Body of pancreas (tissue), 4 donors: ENCODE results near the gene ZNRF4. TPM values are rescaled to one million over a fixed set of nuclear protein-coding genes. Genes with fewer than 3 reads are reported as not detected.

ENCODE experiments used
- ATAC-seq: fragments of 150-250 bp; one replicate; pipeline ENCODE4 v1.9.1; 2016
- DNase-seq, 4 donors: peaks; one replicate each; pipeline ENCODE4 v3.0.0-alpha.2; 2019
- H3K27ac ChIP-seq, 4 donors: fragments of 200-600 bp; sonication (generic); 1 replicate in 3 of 4; 2 replicates in 1 of 4; pipeline versions ENCODE4 v1.5.1 to v1.6.1; 2016 to 2019; ENCODE audit warnings: mild to moderate bottlenecking in 1 of 4, mixed read lengths in 1 of 4, moderate library complexity in 1 of 4
- H3K27me3 ChIP-seq, 2 donors: fragments of 200-600 bp; sonication (generic); one replicate each; pipeline ENCODE4 v1.6.0; 2016; ENCODE audit warnings: mild to moderate bottlenecking in 1 of 2
- H3K36me3 ChIP-seq, 2 donors: fragments of 200-600 bp; sonication (generic); replicated peaks in 1 of 2; 2 replicates each; pipeline ENCODE4 v1.5.1; 2016; ENCODE audit warnings: low read depth in 2 of 2; ENCODE audit not compliant: insufficient read depth in 1 of 2
- H3K4me1 ChIP-seq: fragments of 200-600 bp; sonication (generic); one replicate; pipeline ENCODE4 v1.6.0; 2016
- H3K4me3 ChIP-seq, 2 donors: fragments of 200-600 bp; sonication (generic); 1 replicate in 1 of 2; 2 replicates in 1 of 2; pipeline ENCODE4 v1.5.1; 2016 to 2019
- H3K9me3 ChIP-seq, 3 donors: fragments of 200-600 bp; sonication (generic); 1 replicate in 2 of 3; 2 replicates in 1 of 3; pipeline ENCODE4 v1.5.1; 2016
- POLR2A ChIP-seq, 3 donors: fragments of 450-650 bp; IDR thresholded peaks; one replicate each; pipeline ENCODE4 v1.6.1; 2016; ENCODE audit warnings: antibody characterized with exemption in 3 of 3, mild to moderate bottlenecking in 2 of 3
- WGBS, 2 donors: methylation state at CpG; one replicate each; pipeline ENCODE4 v1.1.5; 2017; 5-methylcytosine and 5-hydroxymethylcytosine counted together
- intact Hi-C: fragments of 100-400 bp; cut with DNase I; formaldehyde crosslinking; loops from one replicate; pipeline ENCODE4 v1.15.1; 2023
- total RNA-seq, 2 donors: library from RNA; depleted of rRNA; stranded (reverse); fragments of >200 nt; gene quantifications; one replicate each; pipeline ENCODE4 v1.1.0, GENCODE V29; 2016
- TF ChIP-seq, protein P1 (sequence below), 7 experiments: fragments of 450-650 bp in 4 of 7; fragments of 200-600 bp in 3 of 7; sonication (generic) in 3 of 7; IDR thresholded peaks; one replicate each; pipeline ENCODE4 v1.5.1; 2016 to 2019; ENCODE audit warnings: antibody characterized with exemption in 7 of 7

Gene ZNRF4
- total RNA-seq, 2 donors from 2014 or later = not detected

GRCh38 chr19:5456130-5456840, 1.1 kb downstream of the ZNRF4 start:
- TF ChIP-seq POLR2A (IDR thresholded peaks at IDR 0.05) = no peak
- TF ChIP-seq, protein P1, sequence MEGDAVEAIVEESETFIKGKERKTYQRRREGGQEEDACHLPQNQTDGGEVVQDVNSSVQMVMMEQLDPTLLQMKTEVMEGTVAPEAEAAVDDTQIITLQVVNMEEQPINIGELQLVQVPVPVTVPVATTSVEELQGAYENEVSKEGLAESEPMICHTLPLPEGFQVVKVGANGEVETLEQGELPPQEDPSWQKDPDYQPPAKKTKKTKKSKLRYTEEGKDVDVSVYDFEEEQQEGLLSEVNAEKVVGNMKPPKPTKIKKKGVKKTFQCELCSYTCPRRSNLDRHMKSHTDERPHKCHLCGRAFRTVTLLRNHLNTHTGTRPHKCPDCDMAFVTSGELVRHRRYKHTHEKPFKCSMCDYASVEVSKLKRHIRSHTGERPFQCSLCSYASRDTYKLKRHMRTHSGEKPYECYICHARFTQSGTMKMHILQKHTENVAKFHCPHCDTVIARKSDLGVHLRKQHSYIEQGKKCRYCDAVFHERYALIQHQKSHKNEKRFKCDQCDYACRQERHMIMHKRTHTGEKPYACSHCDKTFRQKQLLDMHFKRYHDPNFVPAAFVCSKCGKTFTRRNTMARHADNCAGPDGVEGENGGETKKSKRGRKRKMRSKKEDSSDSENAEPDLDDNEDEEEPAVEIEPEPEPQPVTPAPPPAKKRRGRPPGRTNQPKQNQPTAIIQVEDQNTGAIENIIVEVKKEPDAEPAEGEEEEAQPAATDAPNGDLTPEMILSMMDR (IDR thresholded peaks at IDR 0.05) = no peak
- no peak for DNase-seq
- H3K4me3 ChIP-seq = no peak overlapping the region
- H3K4me1 ChIP-seq = no peaks in the 10 kb centered on the region
- no peak for ATAC-seq
- 71 to 81% methylated on average over 8 to 35 of the region's 35 CpGs for WGBS, 2 donors
- no peak overlapping the region for H3K27ac ChIP-seq
- H3K27me3 ChIP-seq = no peaks in the 10 kb centered on the region
- peaks cover 0 to 4% (median 0%) of the 10 kb centered on the region in 3 donors for H3K9me3 ChIP-seq
- intact Hi-C loops = no loop called here
- no peaks in the 10 kb centered on the region for H3K36me3 ChIP-seq

GRCh38 chr19:5456841-5457200, 1.6 kb downstream of the ZNRF4 start:
- 71 to 82% methylated on average over 16 of the region's 16 CpGs for WGBS, 2 donors
- Histone ChIP-seq H3K9me3 (peaks cover 0 to 4% (median 0%) of the 10 kb centered on the region in 3 donors), H3K4me1 (no peaks in the 10 kb centered on the region), H3K27ac (no peak overlapping the region), H3K4me3 (no peak overlapping the region), H3K36me3 (no peaks in the 10 kb centered on the region), H3K27me3 (no peaks in the 10 kb centered on the region)
- ATAC-seq (no peak), DNase-seq (no peak)
- intact Hi-C loops = no loop called here
- TF ChIP-seq POLR2A (IDR thresholded peaks at IDR 0.05) = no peak
- TF ChIP-seq, protein P1 (IDR thresholded peaks at IDR 0.05) = no peak

DNA sequence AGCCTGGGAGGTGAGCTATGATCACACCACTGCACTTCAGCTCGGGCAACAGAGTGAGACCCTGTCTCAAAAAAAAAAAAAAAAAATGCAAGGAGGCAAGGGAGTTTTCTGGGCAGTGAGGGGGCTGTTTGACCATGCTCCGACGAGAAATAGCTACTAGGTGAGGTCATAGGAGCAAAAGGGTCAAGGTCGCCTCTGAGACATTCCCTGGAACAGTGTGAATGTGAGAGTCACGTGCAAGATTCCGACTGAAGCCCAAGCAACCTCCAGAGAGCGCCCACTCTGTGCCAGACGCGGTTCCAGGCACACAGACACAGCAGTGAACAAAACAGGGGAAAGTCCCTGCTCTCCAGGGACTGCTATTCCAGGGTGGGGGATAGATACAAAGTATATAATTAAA, 2.5 kb downstream of the ZNRF4 start:
- 53 to 61% methylated on average over 8 to 9 of the region's 9 CpGs for WGBS, 2 donors
- Histone ChIP-seq H3K27ac (no peak overlapping the region), H3K4me1 (no peaks in the 10 kb centered on the region), H3K27me3 (no peaks in the 10 kb centered on the region), H3K9me3 (peaks cover 0 to 4% (median 0%) of the 10 kb centered on the region in 3 donors), H3K36me3 (no peaks in the 10 kb centered on the region), H3K4me3 (no peak overlapping the region)
- ATAC-seq = no peak
- DNase-seq = no peak
- TF ChIP-seq POLR2A (IDR thresholded peaks at IDR 0.05) = no peak
- intact Hi-C loops = no loop called here

DNA sequence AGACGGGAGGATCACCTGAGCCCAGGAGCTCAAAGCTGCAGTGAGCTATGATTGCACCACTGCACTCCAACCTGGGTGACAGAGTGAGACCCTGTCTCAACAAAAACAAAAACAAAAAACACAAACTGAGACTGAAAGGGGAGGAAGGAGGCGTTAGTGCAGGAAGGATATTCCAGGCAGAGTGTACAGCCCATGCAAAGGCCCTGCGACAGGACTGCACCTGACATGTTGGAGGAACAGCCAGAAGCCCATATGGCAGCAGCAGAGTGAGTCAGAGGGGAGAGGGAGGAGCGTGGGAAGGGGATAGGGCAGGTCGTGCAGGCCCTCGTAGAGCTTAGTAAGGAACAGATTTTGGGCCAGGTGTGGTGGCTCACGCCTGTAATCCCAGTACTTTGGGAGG, 3.2 kb downstream of the ZNRF4 start:
- ATAC-seq (no peak), DNase-seq (no peak)
- intact Hi-C loops = no loop called here
- no peak overlapping the region for H3K27ac ChIP-seq
- no peaks in the 10 kb centered on the region for H3K9me3 ChIP-seq
- no peaks in the 10 kb centered on the region for H3K27me3 ChIP-seq
- no peak for TF ChIP-seq POLR2A (IDR thresholded peaks at IDR 0.05)
- no peaks in the 10 kb centered on the region for H3K4me1 ChIP-seq
- H3K36me3 ChIP-seq = no peaks in the 10 kb centered on the region
- H3K4me3 ChIP-seq = no peak overlapping the region
- 77 to 84% methylated on average over 7 of the region's 7 CpGs for WGBS, 2 donors

GRCh38 chr19:5459360-5459759, 4.1 kb downstream of the ZNRF4 start:
- Histone ChIP-seq H3K9me3 (no peaks in the 10 kb centered on the region), H3K36me3 (no peaks in the 10 kb centered on the region), H3K4me1 (no peaks in the 10 kb centered on the region), H3K27ac (no peak overlapping the region), H3K4me3 (no peak overlapping the region), H3K27me3 (no peaks in the 10 kb centered on the region)
- ATAC-seq (no peak), DNase-seq (no peak)
- TF ChIP-seq, protein P1 (IDR thresholded peaks at IDR 0.05) = no peak
- TF ChIP-seq POLR2A (IDR thresholded peaks at IDR 0.05) = no peak
- intact Hi-C loops = no loop called here
- 57 to 59% methylated on average over 6 of the region's 6 CpGs for WGBS, 2 donors

DNA sequence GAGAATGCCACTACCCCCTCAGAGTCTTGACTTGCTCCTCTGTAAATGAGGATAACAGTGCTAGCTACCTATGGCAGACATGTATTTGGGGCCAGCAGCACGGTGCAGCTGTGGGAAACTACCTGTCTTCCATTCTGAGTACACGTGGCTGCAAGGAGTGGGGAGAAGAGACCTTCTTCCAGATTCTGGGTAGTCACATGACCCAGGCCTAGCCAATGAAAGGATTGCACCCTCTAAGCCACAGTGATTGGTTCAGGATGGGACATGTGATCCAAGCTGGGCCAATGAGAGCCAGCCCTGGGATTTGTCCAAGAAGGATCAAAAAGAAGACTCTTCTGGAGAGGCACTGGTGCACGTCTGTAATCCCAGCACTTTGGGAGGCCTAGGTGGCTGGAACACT, 5.5 kb downstream of the ZNRF4 start:
- no peak for DNase-seq
- Histone ChIP-seq H3K36me3 (no peaks in the 10 kb centered on the region), H3K27ac (no peak overlapping the region), H3K9me3 (no peaks in the 10 kb centered on the region), H3K4me3 (no peak overlapping the region), H3K4me1 (no peaks in the 10 kb centered on the region), H3K27me3 (no peaks in the 10 kb centered on the region)
- 48 to 61% methylated on average over 3 of the region's 3 CpGs for WGBS, 2 donors
- ATAC-seq = no peak
- intact Hi-C loops = no loop called here
- no peak for TF ChIP-seq POLR2A (IDR thresholded peaks at IDR 0.05)
- TF ChIP-seq, protein P1 (IDR thresholded peaks at IDR 0.05) = no peak
